ENCODE data around the gene SH3BGRL2.
A peak's percentile ranks its signal among the peaks of the same experiment; 100 is the strongest.

Gene SH3BGRL2

DNA sequence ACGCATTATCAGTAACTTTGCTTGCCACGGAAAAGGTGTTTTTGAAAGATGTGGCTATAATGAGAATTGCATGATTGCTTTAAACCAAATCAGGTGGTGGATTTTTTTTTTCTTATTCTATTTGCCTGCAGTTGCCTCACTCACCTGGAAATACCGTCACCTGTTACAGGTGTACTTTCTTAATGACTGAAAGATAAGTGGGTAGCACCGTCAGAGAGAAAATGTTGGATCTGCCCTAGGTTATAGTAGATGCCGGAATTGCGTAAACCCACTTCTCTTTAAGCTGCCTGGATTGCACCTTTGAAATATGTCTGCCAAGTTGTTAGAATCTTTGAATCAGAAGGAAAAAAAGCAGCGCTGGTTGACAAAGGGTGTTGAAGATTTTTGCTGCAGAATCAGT lies 68.5 kb downstream of the SH3BGRL2 start:
- no peak for DNase-seq (ENCODE audit: low read depth)

GRCh38 chr6:79702691-79703090 lies 71.6 kb downstream of the SH3BGRL2 start:
- DNase-seq (ENCODE audit: low read depth), result no peak

GRCh38 chr6:79704200-79704599 lies 73.1 kb downstream of the SH3BGRL2 start:
- DNase-seq (ENCODE audit: low read depth), result no peak

- no peak for DNase-seq (ENCODE audit: low read depth)
These were observed 74.4 kb downstream of the SH3BGRL2 start for GRCh38 chr6:79705456-79705995.

GRCh38 chr6:79706527-79706926 lies 75.4 kb downstream of the SH3BGRL2 start:
- DNase-seq (ENCODE audit: low read depth), result no peak

DNA sequence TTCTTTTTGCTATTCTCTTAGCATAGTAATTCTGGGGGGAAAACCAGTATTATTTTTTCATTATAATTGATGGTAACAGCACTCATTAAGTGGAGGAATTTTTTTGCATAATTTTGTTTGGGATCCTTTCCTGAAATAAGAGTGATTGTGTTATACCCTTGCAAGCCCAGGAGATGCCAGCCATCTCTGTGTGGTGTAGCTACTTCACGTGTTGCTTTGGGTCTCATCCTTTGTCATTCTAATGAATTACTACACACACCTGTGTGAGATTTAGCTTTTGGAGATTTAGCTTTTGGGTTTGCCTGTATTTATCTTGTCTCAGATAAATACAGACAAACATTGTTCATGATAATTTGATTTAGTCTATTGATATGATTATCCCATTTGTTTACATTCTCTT lies 76.5 kb downstream of the SH3BGRL2 start:
- DNase-seq (ENCODE audit: low read depth), result no peak

- DNase-seq (ENCODE audit: low read depth), result no peak
These were observed 77.1 kb downstream of the SH3BGRL2 start for GRCh38 chr6:79708095-79708791.

- DNase-seq (ENCODE audit: low read depth), result no peak
These were observed 79.0 kb downstream of the SH3BGRL2 start for GRCh38 chr6:79710127-79710526.

GRCh38 chr6:79711167-79711566 lies 80.0 kb downstream of the SH3BGRL2 start:
- no peak for DNase-seq (ENCODE audit: low read depth)

DNA sequence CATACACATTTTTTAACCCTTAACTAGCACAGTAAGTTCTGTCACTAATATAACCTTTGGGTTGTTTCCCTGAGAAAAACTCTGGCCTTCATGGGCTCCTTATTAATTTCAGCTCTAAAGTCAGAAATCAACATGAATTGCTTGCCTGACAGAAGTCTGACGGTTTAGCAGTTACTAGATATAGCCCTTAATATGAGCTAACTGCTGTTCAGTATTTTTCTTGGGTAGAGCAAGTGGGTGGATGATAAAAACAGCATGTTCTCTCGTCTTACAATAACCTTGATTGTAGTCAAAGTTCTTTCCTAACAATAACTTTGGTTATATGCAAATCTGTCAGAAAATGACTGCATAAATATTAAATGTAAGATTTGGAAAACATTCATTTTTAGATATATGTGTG lies 81.0 kb downstream of the SH3BGRL2 start:
- no peak for DNase-seq (ENCODE audit: low read depth)

GRCh38 chr6:79712616-79713135 lies 81.5 kb downstream of the SH3BGRL2 start:
- no peak for DNase-seq (ENCODE audit: low read depth)

- DNase-seq (ENCODE audit: low read depth), result peak; percentile 3
These were observed 82.7 kb downstream of the SH3BGRL2 start for GRCh38 chr6:79713701-79714322.

DNA sequence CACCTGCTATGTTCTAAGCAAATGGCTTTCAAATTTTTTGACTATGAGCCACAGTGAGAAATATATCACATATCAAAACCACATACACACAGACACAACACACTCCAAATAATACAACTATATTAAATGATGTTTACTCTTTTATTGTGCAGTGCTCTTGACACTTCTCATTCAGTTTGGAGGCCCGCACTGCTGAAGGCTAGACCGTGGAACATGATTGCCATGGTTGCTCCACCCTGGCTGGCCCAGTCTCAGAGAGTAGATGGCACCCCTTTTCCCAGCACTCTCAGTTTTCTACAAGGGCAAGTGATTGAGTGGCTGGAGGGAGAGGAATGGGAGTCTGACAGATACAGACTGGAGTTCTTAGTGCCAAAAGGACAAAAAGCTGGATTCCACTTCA lies 86.9 kb downstream of the SH3BGRL2 start:
- DNase-seq (ENCODE audit: low read depth), result no peak

GRCh38 chr6:79718509-79719247 lies 87.5 kb downstream of the SH3BGRL2 start:
- peak; percentile 5 for DNase-seq (ENCODE audit: low read depth)

GRCh38 chr6:79719248-79719960 lies 88.3 kb downstream of the SH3BGRL2 start:
- DNase-seq (ENCODE audit: low read depth), result peak; percentile 14

DNA sequence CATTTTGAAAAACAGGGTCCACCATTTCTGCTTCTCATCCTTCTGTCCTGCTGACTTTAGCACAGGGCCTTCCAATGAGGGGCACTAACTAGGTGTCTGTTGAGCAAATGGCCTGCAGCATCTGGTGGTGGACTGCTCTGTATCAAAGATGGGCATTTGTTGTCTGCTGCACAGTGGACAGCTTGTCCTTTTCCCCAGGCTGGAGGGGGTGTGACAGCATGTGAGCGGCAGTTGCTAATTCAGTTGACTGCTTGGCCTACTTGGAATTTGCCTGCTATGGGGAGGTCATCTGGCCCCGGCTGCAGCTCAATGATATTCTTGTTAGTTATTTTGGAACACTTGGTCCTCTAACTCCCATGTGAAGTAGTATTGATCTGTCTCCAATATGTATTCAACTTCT lies 93.7 kb downstream of the SH3BGRL2 start:
- DNase-seq (ENCODE audit: low read depth), result no peak

DNA sequence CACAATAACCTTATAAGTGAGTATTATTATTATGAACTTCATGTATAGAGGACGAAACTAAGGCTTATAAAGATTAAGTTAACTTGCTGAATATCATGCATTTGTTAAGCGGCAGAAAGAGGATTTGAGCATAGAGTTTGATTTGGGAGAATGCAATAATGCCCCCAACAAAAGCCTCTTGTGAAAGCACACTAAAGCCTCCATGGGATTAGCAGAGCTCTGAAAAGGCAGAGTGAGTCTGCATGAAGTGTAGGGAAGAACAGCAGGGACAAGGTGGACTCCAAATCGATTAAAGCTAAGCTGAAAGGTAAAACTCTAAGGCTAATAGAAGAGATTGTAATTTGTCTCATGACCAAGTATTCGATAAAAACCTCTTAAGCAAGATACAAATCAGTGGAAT lies 100.3 kb downstream of the SH3BGRL2 start:
- DNase-seq (ENCODE audit: low read depth), result no peak

DNA sequence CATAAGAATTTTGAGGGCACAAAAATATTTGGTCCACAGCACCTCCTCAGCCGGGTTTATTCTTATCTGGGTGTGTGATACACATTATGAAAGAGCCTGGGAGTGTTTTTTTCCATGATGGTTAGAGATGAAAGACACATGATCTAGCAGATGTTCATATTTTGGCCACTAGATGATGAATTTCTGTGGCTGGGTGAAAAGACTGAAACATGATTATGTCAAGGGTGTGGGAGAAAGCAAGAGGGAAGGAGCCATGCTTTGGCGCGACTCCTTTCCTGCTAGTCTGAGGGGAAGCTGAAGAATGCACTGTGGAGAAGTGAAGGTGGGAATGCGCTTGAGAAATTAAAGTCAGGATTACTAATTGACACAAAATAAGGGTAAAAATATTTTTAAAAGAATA lies 102.3 kb downstream of the SH3BGRL2 start:
- DNase-seq (ENCODE audit: low read depth), result no peak

- no peak for DNase-seq (ENCODE audit: low read depth)
These were observed 103.2 kb downstream of the SH3BGRL2 start for GRCh38 chr6:79734374-79734773.

DNA sequence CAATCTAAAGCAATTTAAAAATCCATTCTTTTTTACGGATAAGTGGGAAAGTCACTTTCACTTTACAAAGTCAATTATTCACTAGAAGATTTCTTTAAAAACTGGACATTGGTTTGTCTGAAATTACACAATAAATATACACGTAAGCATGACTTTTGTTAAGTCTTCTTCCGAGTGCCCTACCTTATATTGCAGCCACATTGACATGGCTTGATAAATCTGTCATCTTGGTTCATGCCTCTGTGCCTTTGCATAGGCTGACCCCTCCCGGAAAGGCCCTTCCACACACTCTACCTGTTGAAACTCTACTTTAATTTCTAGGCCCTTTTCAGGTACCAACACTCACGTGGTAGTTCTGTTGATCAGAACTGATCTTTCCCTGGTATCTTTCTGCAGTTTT lies 104.1 kb downstream of the SH3BGRL2 start:
- DNase-seq (ENCODE audit: low read depth), result no peak

GRCh38 chr6:79737172-79737571 lies 106.0 kb downstream of the SH3BGRL2 start:
- no peak for DNase-seq (ENCODE audit: low read depth)

DNA sequence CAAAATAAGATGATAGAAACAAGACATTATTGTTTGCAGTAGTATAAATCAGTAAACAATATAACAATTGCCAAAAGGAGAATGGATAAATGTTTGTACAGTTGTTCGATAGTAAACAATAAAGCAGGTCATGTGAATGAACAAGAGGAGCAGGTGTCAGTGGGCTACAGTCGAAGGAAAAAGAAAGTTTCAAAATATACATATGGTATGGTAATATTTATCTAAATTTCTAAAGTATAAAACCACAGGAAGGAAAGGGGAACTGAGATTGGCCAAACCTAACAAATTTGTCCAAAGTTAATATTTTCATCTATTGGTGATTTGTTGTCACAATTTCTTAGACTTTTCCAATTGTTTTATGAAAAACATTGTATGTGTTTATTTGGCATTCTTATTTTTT lies 110.9 kb downstream of the SH3BGRL2 start:
- no peak for DNase-seq (ENCODE audit: low read depth)
